ENCODE data around the gene LRP1B.

Gene LRP1B

GRCh38 chr2:141329964-141330363 is 800.9 kb downstream of the LRP1B start:
- Mint-ChIP-seq H3K36me3 (no peaks in the 10 kb centered on the region), H3K4me1 (no peaks in the 10 kb centered on the region), H3K4me3 (no peak overlapping the region), H3K27ac (no peak overlapping the region), H3K27me3 (no peaks in the 10 kb centered on the region), H3K9me3 (peaks cover under 1% of the 10 kb centered on the region)
- ATAC-seq: no peak

GRCh38 chr2:141323571-141323970 is 807.2 kb downstream of the LRP1B start:
- no peak for ATAC-seq
- Mint-ChIP-seq H3K9me3 (peaks cover 5% of the 10 kb centered on the region), H3K4me1 (no peaks in the 10 kb centered on the region), H3K36me3 (no peaks in the 10 kb centered on the region), H3K27ac (no peak overlapping the region), H3K4me3 (no peak overlapping the region), H3K27me3 (no peaks in the 10 kb centered on the region)

- Mint-ChIP-seq H3K4me3 (no peak overlapping the region), H3K36me3 (no peaks in the 10 kb centered on the region), H3K4me1 (no peaks in the 10 kb centered on the region), H3K9me3 (no peaks in the 10 kb centered on the region), H3K27ac (no peak overlapping the region), H3K27me3 (no peaks in the 10 kb centered on the region)
- ATAC-seq: no peak
Observed at GRCh38 chr2:141317986-141318385, 812.8 kb downstream of the LRP1B start.

- ATAC-seq: no peak
- Mint-ChIP-seq H3K9me3 (no peaks in the 10 kb centered on the region), H3K4me1 (no peaks in the 10 kb centered on the region), H3K27ac (no peak overlapping the region), H3K4me3 (no peak overlapping the region), H3K36me3 (no peaks in the 10 kb centered on the region), H3K27me3 (no peaks in the 10 kb centered on the region)
Observed at GRCh38 chr2:141316606-141317005, 814.2 kb downstream of the LRP1B start.

GRCh38 chr2:141316103-141316502 is 814.7 kb downstream of the LRP1B start:
- Mint-ChIP-seq H3K4me3 (no peak overlapping the region), H3K27ac (no peak overlapping the region), H3K4me1 (no peaks in the 10 kb centered on the region), H3K27me3 (no peaks in the 10 kb centered on the region), H3K36me3 (no peaks in the 10 kb centered on the region), H3K9me3 (no peaks in the 10 kb centered on the region)
- ATAC-seq: no peak

- no peak overlapping the region for H3K27ac Mint-ChIP-seq
- no peaks in the 10 kb centered on the region for H3K27me3 Mint-ChIP-seq
- H3K9me3 Mint-ChIP-seq: no peaks in the 10 kb centered on the region
- no peaks in the 10 kb centered on the region for H3K4me1 Mint-ChIP-seq
- H3K36me3 Mint-ChIP-seq: no peaks in the 10 kb centered on the region
- ATAC-seq: no peak
- H3K4me3 Mint-ChIP-seq: no peak overlapping the region
Observed at GRCh38 chr2:141313972-141314371, 816.8 kb downstream of the LRP1B start.

GRCh38 chr2:141311430-141311829 is 819.4 kb downstream of the LRP1B start:
- no peaks in the 10 kb centered on the region for H3K36me3 Mint-ChIP-seq

GRCh38 chr2:141306368-141306767 is 824.4 kb downstream of the LRP1B start:
- H3K27me3 Mint-ChIP-seq: no peaks in the 10 kb centered on the region
- H3K4me1 Mint-ChIP-seq: no peaks in the 10 kb centered on the region
- H3K27ac Mint-ChIP-seq: no peak overlapping the region
- H3K4me3 Mint-ChIP-seq: no peak overlapping the region
- ATAC-seq: no peak
- H3K9me3 Mint-ChIP-seq: no peaks in the 10 kb centered on the region
- H3K36me3 Mint-ChIP-seq: no peaks in the 10 kb centered on the region

More at GRCh38 chr2:141311430-141311829, 819.4 kb downstream of the LRP1B start:
- Mint-ChIP-seq H3K4me1 (no peaks in the 10 kb centered on the region), H3K4me3 (no peak overlapping the region), H3K9me3 (no peaks in the 10 kb centered on the region), H3K27me3 (no peaks in the 10 kb centered on the region), H3K27ac (no peak overlapping the region)
- ATAC-seq: no peak

- H3K4me1 Mint-ChIP-seq: no peaks in the 10 kb centered on the region
- H3K27me3 Mint-ChIP-seq: no peaks in the 10 kb centered on the region
- no peak overlapping the region for H3K27ac Mint-ChIP-seq
- H3K36me3 Mint-ChIP-seq: no peaks in the 10 kb centered on the region
- ATAC-seq: no peak
- no peaks in the 10 kb centered on the region for H3K9me3 Mint-ChIP-seq
- no peak overlapping the region for H3K4me3 Mint-ChIP-seq
Observed at GRCh38 chr2:141301551-141301950, 829.3 kb downstream of the LRP1B start.

GRCh38 chr2:141280037-141280436 is 850.8 kb downstream of the LRP1B start:
- H3K27me3 Mint-ChIP-seq: no peaks in the 10 kb centered on the region
- no peaks in the 10 kb centered on the region for H3K4me1 Mint-ChIP-seq
- H3K27ac Mint-ChIP-seq: no peak overlapping the region
- H3K9me3 Mint-ChIP-seq: no peaks in the 10 kb centered on the region
- ATAC-seq: no peak
- H3K36me3 Mint-ChIP-seq: no peaks in the 10 kb centered on the region
- H3K4me3 Mint-ChIP-seq: no peak overlapping the region

- ATAC-seq: no peak
- Mint-ChIP-seq H3K27ac (no peak overlapping the region), H3K4me3 (no peak overlapping the region), H3K36me3 (no peaks in the 10 kb centered on the region), H3K4me1 (no peaks in the 10 kb centered on the region), H3K27me3 (no peaks in the 10 kb centered on the region), H3K9me3 (peaks cover 12% of the 10 kb centered on the region)
Observed at GRCh38 chr2:141271346-141271745, 859.5 kb downstream of the LRP1B start.

GRCh38 chr2:141264848-141265247 is 866.0 kb downstream of the LRP1B start:
- H3K4me1 Mint-ChIP-seq: no peaks in the 10 kb centered on the region
- ATAC-seq: no peak
- H3K4me3 Mint-ChIP-seq: no peak overlapping the region
- H3K9me3 Mint-ChIP-seq: peaks cover 3% of the 10 kb centered on the region
- no peaks in the 10 kb centered on the region for H3K36me3 Mint-ChIP-seq
- H3K27me3 Mint-ChIP-seq: no peaks in the 10 kb centered on the region
- H3K27ac Mint-ChIP-seq: no peak overlapping the region

GRCh38 chr2:141260911-141261310 is 869.9 kb downstream of the LRP1B start:
- H3K9me3 Mint-ChIP-seq: peaks cover 3% of the 10 kb centered on the region
- H3K4me3 Mint-ChIP-seq: no peak overlapping the region
- H3K36me3 Mint-ChIP-seq: no peaks in the 10 kb centered on the region
- no peaks in the 10 kb centered on the region for H3K27me3 Mint-ChIP-seq
- no peak for ATAC-seq
- H3K27ac Mint-ChIP-seq: no peak overlapping the region
- no peaks in the 10 kb centered on the region for H3K4me1 Mint-ChIP-seq

GRCh38 chr2:141259683-141260082 is 871.1 kb downstream of the LRP1B start:
- H3K9me3 Mint-ChIP-seq: peaks cover 3% of the 10 kb centered on the region
- H3K27ac Mint-ChIP-seq: no peak overlapping the region
- no peak for ATAC-seq
- no peaks in the 10 kb centered on the region for H3K4me1 Mint-ChIP-seq
- no peak overlapping the region for H3K4me3 Mint-ChIP-seq
- H3K36me3 Mint-ChIP-seq: no peaks in the 10 kb centered on the region
- H3K27me3 Mint-ChIP-seq: no peaks in the 10 kb centered on the region

GRCh38 chr2:141242008-141242407 is 888.8 kb downstream of the LRP1B start:
- Mint-ChIP-seq H3K4me3 (no peak overlapping the region), H3K36me3 (no peaks in the 10 kb centered on the region), H3K27me3 (no peaks in the 10 kb centered on the region), H3K27ac (no peak overlapping the region), H3K9me3 (no peaks in the 10 kb centered on the region), H3K4me1 (no peaks in the 10 kb centered on the region)
- ATAC-seq: no peak

- Mint-ChIP-seq H3K27ac (no peak overlapping the region), H3K4me1 (no peaks in the 10 kb centered on the region), H3K27me3 (no peaks in the 10 kb centered on the region), H3K4me3 (no peak overlapping the region), H3K36me3 (no peaks in the 10 kb centered on the region), H3K9me3 (peaks cover 11% of the 10 kb centered on the region)
- ATAC-seq: no peak
Observed at GRCh38 chr2:141226560-141226959, 904.3 kb downstream of the LRP1B start.

GRCh38 chr2:141207036-141207385 is 923.8 kb downstream of the LRP1B start:
- no peak overlapping the region for H3K4me3 Mint-ChIP-seq
- H3K4me1 Mint-ChIP-seq: peaks cover 6% of the 10 kb centered on the region
- H3K27me3 Mint-ChIP-seq: no peaks in the 10 kb centered on the region
- H3K27ac Mint-ChIP-seq: no peak overlapping the region
- H3K36me3 Mint-ChIP-seq: no peaks in the 10 kb centered on the region
- peaks cover 6% of the 10 kb centered on the region for H3K9me3 Mint-ChIP-seq
- no peak for ATAC-seq
